ENCODE measurements around the gene CEBPE.

Gene CEBPE

DNA sequence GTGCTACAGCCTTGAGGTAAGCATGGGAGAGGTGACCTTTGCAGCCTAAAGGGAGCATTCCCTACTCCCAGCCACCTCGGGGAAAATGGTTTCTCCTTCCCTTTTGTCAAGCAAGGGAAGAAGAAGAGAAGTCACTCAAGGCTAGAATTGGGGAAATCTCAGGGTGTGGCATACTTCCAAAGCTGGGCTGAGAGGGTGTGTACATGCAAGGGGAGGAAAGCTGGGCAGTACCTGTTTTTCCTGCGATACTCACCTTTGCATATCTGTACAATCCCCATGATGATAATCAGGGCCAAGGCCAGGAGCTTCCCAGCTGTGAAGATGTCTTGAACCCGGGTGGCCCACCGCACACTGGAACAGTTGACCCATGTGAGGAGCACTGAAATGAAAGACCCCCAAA is 23.8 kb upstream of the CEBPE start:
- no peak for DNase-seq

DNA sequence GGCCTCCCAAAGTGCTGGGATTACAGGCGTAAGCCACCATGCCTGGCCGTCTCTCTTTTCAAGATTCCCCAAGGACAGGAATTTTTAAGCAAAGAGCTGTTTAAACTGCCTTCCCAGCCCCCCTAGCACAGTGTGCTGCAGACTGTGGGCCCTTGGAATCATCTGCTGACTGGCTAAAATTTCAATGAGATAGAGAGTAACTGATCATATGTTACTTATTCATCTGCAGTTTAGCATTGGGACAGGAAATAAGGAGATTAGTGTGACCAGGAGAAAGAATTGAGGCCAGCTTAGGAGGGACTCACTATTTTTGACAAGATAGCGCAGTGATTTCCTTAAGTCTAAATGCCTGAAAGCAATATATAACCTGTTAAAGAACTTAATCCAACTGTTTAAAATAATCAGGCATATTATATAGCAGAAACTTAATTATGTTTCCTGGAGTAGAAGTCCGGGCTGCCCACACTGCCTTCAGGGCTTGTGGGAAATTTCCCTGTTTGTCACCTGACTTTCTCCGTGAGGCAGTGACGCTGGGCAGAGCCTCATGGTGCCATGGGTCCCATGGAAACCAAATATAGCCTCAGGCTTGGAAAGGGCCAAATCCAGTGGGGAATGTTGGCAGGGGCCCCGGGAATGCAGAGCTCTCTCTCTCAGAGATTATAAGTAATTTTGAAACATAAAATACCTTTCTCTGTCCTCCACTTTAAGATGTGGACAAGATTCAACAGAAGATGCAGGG is 22.8 kb upstream of the CEBPE start:
- no peak for DNase-seq

DNA sequence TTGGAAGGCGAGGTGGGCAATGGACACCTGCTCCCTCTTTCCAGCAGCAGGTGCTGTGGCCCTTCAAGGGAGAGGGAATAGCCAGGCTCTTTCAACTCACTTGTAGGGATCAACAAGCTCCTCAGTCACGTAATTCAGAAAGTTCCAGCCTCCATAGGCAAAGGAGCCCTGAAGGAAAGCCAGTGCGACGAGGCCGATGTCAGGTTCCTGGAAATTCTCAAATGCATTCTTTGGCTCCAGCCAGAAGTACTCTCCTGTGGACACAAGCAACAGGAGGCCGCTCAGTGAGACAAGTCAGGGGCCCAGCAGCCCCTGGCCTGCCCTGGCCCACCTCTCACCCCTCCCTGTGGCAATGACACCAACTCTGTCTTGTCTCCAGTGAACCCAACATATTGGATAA is 21.3 kb upstream of the CEBPE start:
- DNase-seq = no peak

- no peak for DNase-seq
Measured at GRCh38 chr14:23139874-23140273, 20.8 kb upstream of the CEBPE start.

GRCh38 chr14:23137813-23138535 is 18.9 kb upstream of the CEBPE start:
- DNase-seq = no peak

GRCh38 chr14:23137192-23137812 is 18.2 kb upstream of the CEBPE start:
- peak; percentile 64 for DNase-seq

- no peak for DNase-seq
Measured at GRCh38 chr14:23136566-23137133, 17.6 kb upstream of the CEBPE start.

- no peak for DNase-seq
Measured at GRCh38 chr14:23132970-23133369, 13.9 kb upstream of the CEBPE start.

DNA sequence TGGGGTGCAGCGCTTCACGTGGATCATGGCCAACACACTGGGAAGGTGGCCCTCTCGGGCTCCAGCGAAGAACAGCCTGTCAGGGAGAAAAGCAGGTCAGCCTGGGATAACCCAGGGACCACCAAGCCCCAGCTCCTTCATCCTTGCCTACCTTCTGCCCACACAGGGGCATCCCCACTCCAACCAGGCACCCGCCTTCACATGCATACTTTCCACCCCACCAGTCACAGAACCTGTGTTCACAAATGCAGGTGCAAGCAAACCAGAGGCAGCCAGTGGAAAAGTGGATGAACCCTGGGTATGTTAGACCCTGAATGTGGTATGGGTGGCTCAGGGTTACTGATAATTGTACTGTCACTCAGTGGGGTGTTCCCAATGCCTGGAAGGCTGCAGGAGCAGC is 12.4 kb upstream of the CEBPE start:
- DNase-seq = no peak

- DNase-seq = no peak
Measured at GRCh38 chr14:23130871-23131270, 11.8 kb upstream of the CEBPE start.

DNA sequence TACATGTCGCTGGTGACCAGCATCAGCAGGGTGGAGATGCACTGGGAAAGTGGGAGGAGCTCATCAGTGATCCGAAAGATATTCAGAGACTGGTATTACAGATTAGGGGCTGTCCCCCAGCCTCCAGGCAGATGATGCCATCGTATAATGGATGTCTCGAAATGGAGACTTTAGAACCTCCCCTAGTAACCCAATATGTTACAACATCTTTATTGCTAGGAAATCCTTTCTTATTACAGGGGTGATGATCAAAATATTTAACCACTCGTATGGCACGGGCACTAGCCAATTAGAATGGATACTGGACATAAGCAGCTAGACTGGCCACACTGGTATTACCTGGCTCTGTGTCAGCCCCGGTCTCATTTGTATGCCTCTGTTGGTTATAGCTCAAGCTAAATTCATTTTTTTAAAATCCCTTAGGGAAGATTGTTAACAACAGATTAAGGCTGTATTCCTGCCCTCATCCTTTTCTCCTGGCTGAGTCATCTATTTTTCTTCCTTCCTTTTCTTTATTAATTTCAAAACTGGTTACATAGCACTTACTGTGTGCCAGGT is 10.8 kb upstream of the CEBPE start:
- no peak for DNase-seq

DNA sequence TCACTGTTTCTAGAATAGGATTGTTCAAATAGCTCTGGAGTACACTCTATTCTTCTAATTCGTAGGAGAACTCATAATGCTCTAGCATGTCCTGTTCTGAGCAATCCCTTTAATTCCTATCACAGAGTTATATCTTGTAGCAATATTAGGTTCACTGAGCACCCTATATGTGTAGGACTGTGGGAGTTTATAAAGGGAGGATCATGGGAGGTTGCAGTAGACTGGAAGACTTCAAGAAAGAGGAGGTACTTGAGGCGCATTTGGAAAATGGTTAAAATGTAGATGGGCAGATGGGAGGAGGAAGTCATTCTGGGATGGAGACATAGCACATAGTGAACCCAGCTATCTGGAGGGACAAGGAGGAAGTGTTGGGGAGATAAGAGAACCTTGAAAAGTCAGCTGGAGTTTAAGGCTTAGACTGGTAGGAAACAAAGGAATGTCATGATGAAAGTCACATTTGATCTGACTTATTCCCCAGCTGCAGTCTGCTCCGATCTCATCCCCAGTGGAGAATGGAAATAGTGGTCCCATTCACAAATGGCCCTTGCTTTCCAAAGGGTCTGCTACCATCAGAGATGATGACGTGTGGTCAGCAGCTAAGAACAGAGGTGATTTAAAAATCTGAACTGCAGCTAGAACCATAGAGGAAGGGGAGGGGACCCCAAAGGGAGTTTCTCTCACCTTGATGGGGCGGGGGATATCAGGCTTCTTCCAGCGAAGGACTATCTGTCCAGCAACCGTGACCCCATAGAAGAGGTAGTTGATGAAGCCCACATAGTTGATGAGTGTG is 10.1 kb upstream of the CEBPE start:
- DNase-seq = no peak

GRCh38 chr14:23127861-23128260 is 8.8 kb upstream of the CEBPE start:
- DNase-seq = no peak

DNA sequence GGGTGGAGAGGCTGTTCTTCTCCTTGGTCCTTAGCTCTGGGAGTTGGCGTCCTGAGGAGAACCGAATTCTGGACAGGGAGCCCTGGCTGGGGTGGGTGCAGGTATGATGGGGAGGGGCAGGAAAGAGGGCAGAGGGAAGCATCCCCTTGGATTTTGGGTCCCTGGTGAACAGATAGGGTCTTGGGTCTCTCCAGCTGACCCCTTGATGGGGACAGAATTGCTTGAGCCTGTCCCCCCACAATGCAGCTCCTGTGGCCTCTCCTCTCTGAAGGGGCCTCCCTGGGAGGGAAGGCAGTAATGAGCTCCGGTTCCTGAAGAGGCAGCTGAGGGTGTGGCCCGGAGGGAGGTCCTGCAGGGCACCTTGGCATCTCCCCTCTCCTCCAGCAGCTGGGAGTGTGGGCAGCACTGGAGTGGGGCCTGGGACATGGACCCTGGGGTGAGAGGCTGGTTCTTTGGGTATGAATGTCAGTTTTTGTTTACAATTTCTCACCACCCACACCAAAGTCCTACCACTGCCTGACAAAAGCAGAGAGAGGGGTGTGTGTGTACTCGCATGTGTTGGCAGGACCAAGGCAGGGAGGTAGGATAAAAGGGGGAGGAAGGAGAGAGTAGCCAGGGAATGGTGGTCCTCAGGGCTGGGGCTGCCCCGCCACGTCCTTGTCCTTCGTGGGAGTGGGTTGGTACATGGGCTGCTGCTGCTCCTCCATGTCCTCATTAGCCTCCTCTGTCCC is 7.7 kb upstream of the CEBPE start:
- no peak for DNase-seq

- no peak for DNase-seq
Measured at GRCh38 chr14:23125933-23126524, 7.0 kb upstream of the CEBPE start.

DNA sequence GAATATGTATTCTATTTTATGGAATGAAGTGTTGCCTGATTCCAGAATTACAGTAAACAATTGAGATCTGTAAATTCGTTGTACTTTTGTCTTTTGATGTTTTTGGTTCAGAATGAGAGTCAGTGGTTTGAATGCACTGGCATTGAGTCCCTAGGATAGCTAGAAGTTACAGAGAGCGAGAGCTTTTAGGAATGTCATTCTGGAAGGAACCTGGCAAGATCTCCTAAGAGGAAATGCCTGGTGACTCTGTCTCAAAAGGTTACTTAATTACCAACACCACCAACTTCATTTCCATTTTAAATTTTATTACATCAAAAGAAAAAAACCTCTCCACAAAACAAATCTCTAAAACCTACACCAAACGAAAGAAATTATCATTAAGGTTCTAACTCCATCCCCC is 6.0 kb upstream of the CEBPE start:
- no peak for DNase-seq

GRCh38 chr14:23124337-23124954 is 5.4 kb upstream of the CEBPE start:
- no peak for DNase-seq

DNA sequence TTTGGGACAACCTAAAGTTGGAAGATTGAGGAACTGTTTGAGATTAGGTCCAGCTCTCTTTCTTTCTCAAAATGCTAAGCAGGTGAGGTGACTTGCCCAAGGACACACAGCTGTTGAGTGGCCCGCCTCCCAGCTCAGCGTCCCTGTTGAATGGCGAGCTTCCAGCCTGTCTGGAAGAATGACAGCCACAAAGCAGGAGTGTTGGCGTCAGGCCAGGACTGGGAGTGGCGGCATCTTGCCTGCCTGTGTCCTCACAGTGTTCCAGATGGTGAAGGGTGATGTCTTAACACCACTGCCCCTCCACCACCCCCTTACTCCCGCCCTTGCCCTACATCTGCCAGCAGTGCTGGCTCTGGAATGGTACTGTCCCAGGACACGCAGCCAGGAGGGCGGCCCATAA is 4.4 kb upstream of the CEBPE start:
- DNase-seq = peak; percentile 91

- no peak for DNase-seq
Measured at GRCh38 chr14:23122086-23122485, 3.0 kb upstream of the CEBPE start.

GRCh38 chr14:23121361-23121771 is 2.3 kb upstream of the CEBPE start:
- no peak for DNase-seq

Data from NCI-H1694 treated with DMSO at 0.1 percent for 48 hours (cell line).